Astrocyte (in vitro differentiated cells and primary cell): ENCODE measurements around the gene ATP11C. TPM values are rescaled to one million over a fixed set of nuclear protein-coding genes. Genes with fewer than 3 reads are reported as not detected.
A peak's percentile ranks its signal among the peaks of the same experiment; 100 is the strongest.

Experiments
- DNase-seq: peaks from one replicate; pipeline ENCODE4 v3.0.0-alpha.2; 2010; ENCODE audit warnings: low read depth
- FAIRE-seq: peaks from 2 replicates; lab custom pipeline; 2011; peaks lifted over from hg19 to GRCh38; lab: Jason Lieb, UNC
- H2AFZ ChIP-seq: 2 replicates; pipeline ENCODE4 v1.6.0; 2012; ENCODE audit warnings: low read depth, low read length, inconsistent platforms
- H3K27ac ChIP-seq: 2 replicates; pipeline ENCODE4 v1.5.1; 2011; ENCODE audit warnings: low read depth, low read length, inconsistent platforms
- H3K27me3 ChIP-seq: 2 replicates; pipeline ENCODE4 v1.6.0; 2011; ENCODE audit warnings: low read length, inconsistent platforms; ENCODE audit not compliant: insufficient read depth
- H3K36me3 ChIP-seq: 2 replicates; pipeline ENCODE4 v1.5.1; 2011; ENCODE audit warnings: low read length, inconsistent platforms; ENCODE audit not compliant: insufficient read depth
- H3K4me1 ChIP-seq: 2 replicates; pipeline ENCODE4 v1.5.1; 2011; ENCODE audit warnings: low read length, inconsistent platforms; ENCODE audit not compliant: insufficient read depth
- H3K4me2 ChIP-seq: 2 replicates; pipeline ENCODE4 v1.6.0; 2012; ENCODE audit warnings: low read length, inconsistent platforms
- H3K4me3 ChIP-seq: 2 replicates; pipeline ENCODE4 v1.5.1; 2011; ENCODE audit warnings: low read depth, mild to moderate bottlenecking, low read length, inconsistent platforms; ENCODE audit not compliant: insufficient read depth
- H3K79me2 ChIP-seq: 2 replicates; pipeline ENCODE4 v1.6.0; 2012; ENCODE audit warnings: mild to moderate bottlenecking, low read length, inconsistent platforms; ENCODE audit not compliant: insufficient read depth
- H3K9ac ChIP-seq: 2 replicates; pipeline ENCODE4 v1.6.0; 2012; ENCODE audit warnings: mild to moderate bottlenecking, low read length, inconsistent platforms
- H3K9me3 ChIP-seq: 2 replicates; pipeline ENCODE4 v1.5.1; 2012; ENCODE audit warnings: low read depth, mild to moderate bottlenecking, low read length, inconsistent platforms; ENCODE audit not compliant: insufficient read depth
- H4K20me1 ChIP-seq: 2 replicates; pipeline ENCODE4 v1.6.0; 2012; ENCODE audit warnings: low read length, inconsistent platforms; ENCODE audit not compliant: insufficient read depth
- H3K27ac Mint-ChIP-seq: one replicate; pipeline ENCODE4 v1.8.0; 2021; ENCODE audit warnings: mild to moderate bottlenecking, mixed read lengths; ENCODE audit not compliant: unreplicated experiment
- H3K27me3 Mint-ChIP-seq: one replicate; pipeline ENCODE4 v1.8.0; 2021; ENCODE audit warnings: low read depth, mixed read lengths; ENCODE audit not compliant: unreplicated experiment
- H3K36me3 Mint-ChIP-seq: one replicate; pipeline ENCODE4 v1.8.0; 2021; ENCODE audit warnings: low read depth, mixed read lengths; ENCODE audit not compliant: unreplicated experiment
- H3K4me1 Mint-ChIP-seq: one replicate; pipeline ENCODE4 v1.8.0; 2021; ENCODE audit warnings: low read depth, mixed read lengths; ENCODE audit not compliant: unreplicated experiment
- H3K4me3 Mint-ChIP-seq: one replicate; pipeline ENCODE4 v1.8.0; 2021; ENCODE audit warnings: mild to moderate bottlenecking, moderate library complexity, mixed read lengths; ENCODE audit not compliant: unreplicated experiment
- H3K9me3 Mint-ChIP-seq: one replicate; pipeline ENCODE4 v1.8.0; 2021; ENCODE audit warnings: mild to moderate bottlenecking, mixed read lengths; ENCODE audit not compliant: unreplicated experiment
- EZH2 ChIP-seq: IDR thresholded peaks from 2 replicates; pipeline ENCODE4 v1.6.1; 2012; ENCODE audit warnings: mild to moderate bottlenecking, low read length, inconsistent platforms; ENCODE audit not compliant: insufficient read depth
- total RNA-seq: library from RNA; stranded (reverse); gene quantifications from 2 replicates; pipeline ENCODE4 v1.2.1, GENCODE V29; 2021
- TF ChIP-seq, protein P1 (sequence below): IDR thresholded peaks from 2 replicates; pipeline ENCODE4 v1.5.1; 2011; ENCODE audit warnings: low read depth, mild to moderate bottlenecking, inconsistent platforms, low read length, moderate library complexity; ENCODE audit not compliant: insufficient read depth

ATP11C gene
- total RNA-seq, 1 donor from 2014 or later = 24.6 TPM

GRCh38 chrX:139798701-139799100 is 134.2 kb downstream of the ATP11C start:
- Histone ChIP-seq H3K4me1 (no peaks in the 10 kb centered on the region), H3K4me3 (no peak overlapping the region), H2AFZ (no peak overlapping the region), H4K20me1 (no peaks in the 10 kb centered on the region), H3K9ac (no peak overlapping the region), H3K27me3 (no peaks in the 10 kb centered on the region), H3K9me3 (no peaks in the 10 kb centered on the region), H3K36me3 (peaks cover 11% of the 10 kb centered on the region), H3K4me2 (no peak overlapping the region), H3K79me2 (no peaks in the 10 kb centered on the region), H3K27ac (no peak overlapping the region)
- Mint-ChIP-seq H3K4me1 (no peaks in the 10 kb centered on the region), H3K36me3 (no peaks in the 10 kb centered on the region), H3K27me3 (no peaks in the 10 kb centered on the region), H3K9me3 (no peaks in the 10 kb centered on the region), H3K27ac (no peak overlapping the region), H3K4me3 (no peak overlapping the region)
- DNase-seq (no peak), FAIRE-seq (no peak)
- TF ChIP-seq EZH2 = no peak
- TF ChIP-seq, protein P1, sequence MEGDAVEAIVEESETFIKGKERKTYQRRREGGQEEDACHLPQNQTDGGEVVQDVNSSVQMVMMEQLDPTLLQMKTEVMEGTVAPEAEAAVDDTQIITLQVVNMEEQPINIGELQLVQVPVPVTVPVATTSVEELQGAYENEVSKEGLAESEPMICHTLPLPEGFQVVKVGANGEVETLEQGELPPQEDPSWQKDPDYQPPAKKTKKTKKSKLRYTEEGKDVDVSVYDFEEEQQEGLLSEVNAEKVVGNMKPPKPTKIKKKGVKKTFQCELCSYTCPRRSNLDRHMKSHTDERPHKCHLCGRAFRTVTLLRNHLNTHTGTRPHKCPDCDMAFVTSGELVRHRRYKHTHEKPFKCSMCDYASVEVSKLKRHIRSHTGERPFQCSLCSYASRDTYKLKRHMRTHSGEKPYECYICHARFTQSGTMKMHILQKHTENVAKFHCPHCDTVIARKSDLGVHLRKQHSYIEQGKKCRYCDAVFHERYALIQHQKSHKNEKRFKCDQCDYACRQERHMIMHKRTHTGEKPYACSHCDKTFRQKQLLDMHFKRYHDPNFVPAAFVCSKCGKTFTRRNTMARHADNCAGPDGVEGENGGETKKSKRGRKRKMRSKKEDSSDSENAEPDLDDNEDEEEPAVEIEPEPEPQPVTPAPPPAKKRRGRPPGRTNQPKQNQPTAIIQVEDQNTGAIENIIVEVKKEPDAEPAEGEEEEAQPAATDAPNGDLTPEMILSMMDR = no peak

GRCh38 chrX:139795196-139795595 is 137.7 kb downstream of the ATP11C start:
- Mint-ChIP-seq H3K36me3 (no peaks in the 10 kb centered on the region), H3K4me3 (no peak overlapping the region), H3K4me1 (no peaks in the 10 kb centered on the region), H3K27me3 (no peaks in the 10 kb centered on the region), H3K27ac (no peak overlapping the region), H3K9me3 (no peaks in the 10 kb centered on the region)
- no peak overlapping the region for H3K27ac ChIP-seq
- DNase-seq = no peak
- H3K4me1 ChIP-seq = no peaks in the 10 kb centered on the region
- peaks cover 5% of the 10 kb centered on the region for H3K36me3 ChIP-seq
- no peak for TF ChIP-seq EZH2
- TF ChIP-seq, protein P1 = no peak
- H3K9me3 ChIP-seq = no peaks in the 10 kb centered on the region
- H3K4me2 ChIP-seq = no peak overlapping the region
- FAIRE-seq = peak; percentile 96
- H4K20me1 ChIP-seq = no peaks in the 10 kb centered on the region
- H2AFZ ChIP-seq = no peak overlapping the region
- H3K9ac ChIP-seq = no peak overlapping the region
- no peaks in the 10 kb centered on the region for H3K27me3 ChIP-seq
- no peaks in the 10 kb centered on the region for H3K79me2 ChIP-seq
- H3K4me3 ChIP-seq = no peak overlapping the region

DNA sequence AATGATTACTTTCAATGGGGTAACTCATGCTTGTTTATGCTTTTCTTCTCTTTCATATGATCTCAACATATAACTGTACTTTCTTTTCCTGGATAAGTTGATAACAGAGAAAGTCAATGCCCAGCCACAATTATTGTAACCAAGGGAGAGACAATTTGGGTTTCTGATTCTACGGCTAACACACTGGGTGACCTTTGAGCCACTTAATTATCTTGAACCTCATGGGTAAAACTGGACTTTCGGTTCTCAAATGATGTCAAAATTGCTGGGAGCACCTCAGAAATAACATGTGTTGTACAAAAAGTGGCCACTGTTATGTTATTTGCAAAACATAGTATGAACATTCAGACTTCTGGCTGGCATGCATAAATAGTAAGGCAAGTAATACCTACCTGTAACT is 145.3 kb downstream of the ATP11C start:
- Mint-ChIP-seq H3K36me3 (no peaks in the 10 kb centered on the region), H3K27ac (no peak overlapping the region), H3K9me3 (no peaks in the 10 kb centered on the region), H3K4me1 (no peaks in the 10 kb centered on the region), H3K4me3 (no peak overlapping the region), H3K27me3 (no peaks in the 10 kb centered on the region)
- FAIRE-seq (peak; percentile 78), DNase-seq (no peak)
- Histone ChIP-seq H3K4me2 (no peak overlapping the region), H3K27ac (no peak overlapping the region), H3K27me3 (no peaks in the 10 kb centered on the region), H3K9me3 (no peaks in the 10 kb centered on the region), H3K4me1 (no peaks in the 10 kb centered on the region), H3K36me3 (peaks cover 2% of the 10 kb centered on the region), H2AFZ (no peak overlapping the region), H3K4me3 (no peak overlapping the region), H4K20me1 (no peaks in the 10 kb centered on the region), H3K9ac (no peak overlapping the region), H3K79me2 (no peaks in the 10 kb centered on the region)
- TF ChIP-seq, protein P1 = no peak
- no peak for TF ChIP-seq EZH2
